ENCODE data around the gene PLAAT3.
"Not testable (repeated sequence)": the region's sequence is repeated elsewhere in the genome, so short reads cannot be mapped to it uniquely, and the experiment has no call there.

PLAAT3 gene

GRCh38 chr11:63564784-63565350 is 49.4 kb downstream of the PLAAT3 start:
- DNase-seq: no peak

- no peak for DNase-seq
These were observed 50.0 kb downstream of the PLAAT3 start for GRCh38 chr11:63564056-63564774.

- no peak for DNase-seq
These were observed 50.8 kb downstream of the PLAAT3 start, which contains the start of gene PLAAT2 for GRCh38 chr11:63563201-63564055. TSS of gene PLAAT2 (minus strand) at chr11:63563379. CDS start at chr11:63563324, 55 bp downstream.

- DNase-seq: no peak
These were observed 53.6 kb downstream of the PLAAT3 start for GRCh38 chr11:63560506-63561180.

GRCh38 chr11:63558459-63559157 is 55.6 kb downstream of the PLAAT3 start:
- DNase-seq: no peak

- DNase-seq: no peak
These were observed 56.7 kb downstream of the PLAAT3 start for GRCh38 chr11:63557570-63557969.

GRCh38 chr11:63556404-63557013 is 57.7 kb downstream of the PLAAT3 start:
- DNase-seq: no peak

- DNase-seq: no peak
These were observed 59.4 kb downstream of the PLAAT3 start for GRCh38 chr11:63554877-63555223.

- DNase-seq: no peak
These were observed 60.5 kb downstream of the PLAAT3 start for GRCh38 chr11:63553759-63554158.

GRCh38 chr11:63552921-63553320 is 61.3 kb downstream of the PLAAT3 start:
- no peak for DNase-seq

- DNase-seq: no peak
These were observed 62.4 kb downstream of the PLAAT3 start for GRCh38 chr11:63551889-63552266.

- DNase-seq: no peak
These were observed 62.9 kb downstream of the PLAAT3 start for GRCh38 chr11:63551091-63551888.

- not testable (repeated sequence) for DNase-seq
These were observed 64.0 kb downstream of the PLAAT3 start for GRCh38 chr11:63550156-63550700.

GRCh38 chr11:63549411-63549810 is 64.8 kb downstream of the PLAAT3 start:
- DNase-seq: no peak

- no peak for DNase-seq
These were observed 66.1 kb downstream of the PLAAT3 start for GRCh38 chr11:63548178-63548577.

GRCh38 chr11:63547061-63547460 is 67.2 kb downstream of the PLAAT3 start:
- DNase-seq: no peak

- DNase-seq: no peak
These were observed 70.5 kb downstream of the PLAAT3 start for GRCh38 chr11:63543711-63544110.

- DNase-seq: not testable (repeated sequence)
These were observed 71.7 kb downstream of the PLAAT3 start for GRCh38 chr11:63542506-63542905.

GRCh38 chr11:63537293-63538101 is 76.7 kb downstream of the PLAAT3 start:
- no peak for DNase-seq

GRCh38 chr11:63536669-63537292 is 77.5 kb downstream of the PLAAT3 start, which contains the start of gene PLAAT4:
TSS of gene PLAAT4 (plus strand) at chr11:63536808. CDS start at chr11:63536869, 61 bp downstream.
- peak; percentile 40 for DNase-seq

All from HCEC 1CT (cell line).